H1 (cell line): ENCODE data around the gene RNGTT. TPM values are rescaled to one million over a fixed set of nuclear protein-coding genes. Genes with fewer than 3 reads are reported as not detected.

Source experiments
- CTCF ChIA-PET: fragments of 300-600 bp; sonication (Branson Sonifier 250); formaldehyde crosslinking; loops from one replicate; lab custom pipeline; 2021; ENCODE audit not compliant: partially characterized antibody; lab: Charles Lee
- POLR2A ChIA-PET: fragments of 300-600 bp; sonication (Branson Sonifier 250); formaldehyde crosslinking; loops from one replicate; lab custom pipeline; 2021; ENCODE audit warnings: inconsistent platforms; ENCODE audit not compliant: partially characterized antibody; lab: Charles Lee
- DNase-seq, 2 experiments: peaks; one replicate each; pipeline versions ENCODE4 v3.0.0 to v3.0.0-alpha.2; 2010 to 2022; ENCODE audit warnings: low spot score in 2 of 2, low read depth in 1 of 2, mixed read lengths in 1 of 2
- FAIRE-seq: peaks from 2 replicates; lab custom pipeline; 2011; peaks lifted over from hg19 to GRCh38; lab: Jason Lieb, UNC
- H2AFZ ChIP-seq: 2 replicates; pipeline ENCODE4 v1.8.1; 2012; ENCODE audit warnings: low read length, inconsistent platforms
- H2AK5ac ChIP-seq: 2 replicates; pipeline ENCODE4 v1.6.1; 2013; ENCODE audit warnings: low read depth, low read length
- H2BK120ac ChIP-seq: replicated peaks from 2 replicates; pipeline ENCODE3; 2013; ENCODE audit warnings: low read depth, low read length, inconsistent platforms
- H2BK12ac ChIP-seq: 2 replicates; pipeline ENCODE4 v1.6.1; 2013; ENCODE audit warnings: low read depth, low read length
- H2BK15ac ChIP-seq: 2 replicates; pipeline ENCODE4 v1.6.1; 2013; ENCODE audit warnings: low read length
- H2BK20ac ChIP-seq: 2 replicates; pipeline ENCODE4 v1.6.1; 2013; ENCODE audit warnings: low read length
- H2BK5ac ChIP-seq: 2 replicates; pipeline ENCODE4 v1.6.1; 2013; ENCODE audit warnings: low read depth, low read length
- H3K14ac ChIP-seq: 2 replicates; pipeline ENCODE4 v1.6.1; 2013; ENCODE audit warnings: inconsistent platforms; ENCODE audit not compliant: insufficient read length
- H3K18ac ChIP-seq: 2 replicates; pipeline ENCODE4 v1.6.1; 2013; ENCODE audit warnings: low read length; ENCODE audit errors: extremely low read depth
- H3K23ac ChIP-seq: 2 replicates; pipeline ENCODE4 v1.6.1; 2013; ENCODE audit warnings: inconsistent platforms; ENCODE audit not compliant: insufficient read length
- H3K23me2 ChIP-seq: 2 replicates; pipeline ENCODE4 v1.6.1; 2013; ENCODE audit warnings: low read depth, low read length
- H3K27ac ChIP-seq: 2 replicates; pipeline ENCODE4 v1.6.1; 2011; ENCODE audit warnings: low read depth, low read length, inconsistent platforms
- H3K27me3 ChIP-seq, 4 experiments: replicated peaks in 1 of 4; 1 replicate in 1 of 4; 2 replicates in 3 of 4; pipeline versions ENCODE4 v1.6.1 to v1.8.1; 2011 to 2013; ENCODE audit warnings: low read length in 3 of 4, mild to moderate bottlenecking in 3 of 4, inconsistent platforms in 2 of 4, mixed read lengths in 2 of 4, moderate library complexity in 1 of 4; ENCODE audit not compliant: control insufficient read depth in 3 of 4, insufficient read depth in 3 of 4; ENCODE audit errors: extremely low read depth in 1 of 4
- H3K36me3 ChIP-seq, 4 experiments: 2 replicates each; pipeline versions ENCODE4 v1.6.1 to v1.8.1; 2011 to 2013; ENCODE audit warnings: mild to moderate bottlenecking in 4 of 4, low read length in 3 of 4, moderate library complexity in 2 of 4, control low read depth in 1 of 4, inconsistent platforms in 1 of 4; ENCODE audit not compliant: insufficient read depth in 4 of 4, control insufficient read depth in 2 of 4
- H3K4ac ChIP-seq: replicated peaks from 2 replicates; pipeline ENCODE3; 2013; ENCODE audit warnings: low read length, low read depth, mixed read lengths, inconsistent platforms; ENCODE audit not compliant: insufficient read length
- H3K4me1 ChIP-seq, 4 experiments: replicated peaks in 1 of 4; 1 replicate in 1 of 4; 2 replicates in 3 of 4; pipeline versions ENCODE4 v1.6.1 to v1.8.1; 2011 to 2013; ENCODE audit warnings: low read length in 3 of 4, inconsistent platforms in 2 of 4, mixed read lengths in 1 of 4; ENCODE audit not compliant: insufficient read depth in 4 of 4, control insufficient read depth in 3 of 4
- H3K4me2 ChIP-seq, 2 experiments: 2 replicates each; pipeline versions ENCODE4 v1.6.1 to v1.8.1; 2011 to 2013; ENCODE audit warnings: low read depth in 2 of 2, low read length in 2 of 2, control low read depth in 1 of 2, inconsistent platforms in 1 of 2, mild to moderate bottlenecking in 1 of 2; ENCODE audit not compliant: insufficient read depth in 1 of 2
- H3K4me3 ChIP-seq, 4 experiments: fragments of 200-600, 300-600 bp in 1 of 4; sonication (generic), shearing (Covaris generic), sonication (Bioruptor Twin) in 1 of 4; 2 replicates each; pipeline versions ENCODE4 v1.5.1 to v1.8.1; 2011 to 2016; ENCODE audit warnings: low read length in 4 of 4, low read depth in 3 of 4, control low read depth in 2 of 4, inconsistent platforms in 2 of 4, mild to moderate bottlenecking in 2 of 4, mixed read lengths in 1 of 4, moderate library complexity in 1 of 4; ENCODE audit not compliant: insufficient read depth in 2 of 4; ENCODE audit errors: extremely low read depth in 1 of 4
- H3K56ac ChIP-seq: replicated peaks from 2 replicates; pipeline ENCODE3; 2013; ENCODE audit warnings: low read depth, mild to moderate bottlenecking, mixed read lengths, low read length, inconsistent platforms; ENCODE audit not compliant: insufficient read length
- H3K79me1 ChIP-seq: 2 replicates; pipeline ENCODE4 v1.6.1; 2013; ENCODE audit warnings: low read depth, low read length, control low read depth
- H3K79me2 ChIP-seq, 2 experiments: 2 replicates each; pipeline versions ENCODE4 v1.6.1 to v1.8.1; 2012 to 2013; ENCODE audit warnings: low read length in 2 of 2, mild to moderate bottlenecking in 2 of 2, inconsistent platforms in 1 of 2; ENCODE audit not compliant: insufficient read depth in 2 of 2, control insufficient read depth in 1 of 2
- H3K9ac ChIP-seq, 4 experiments: replicated peaks in 1 of 4; 1 replicate in 1 of 4; 2 replicates in 3 of 4; pipeline versions ENCODE4 v1.6.1 to v1.8.1; 2011 to 2013; ENCODE audit warnings: low read depth in 3 of 4, low read length in 3 of 4, control low read depth in 2 of 4, mild to moderate bottlenecking in 2 of 4, moderate library complexity in 2 of 4, inconsistent platforms in 1 of 4; ENCODE audit errors: extremely low read depth in 1 of 4
- H3K9me3 ChIP-seq, 2 experiments: 2 replicates each; pipeline versions ENCODE4 v1.6.1 to v1.8.1; 2012 to 2013; ENCODE audit warnings: mild to moderate bottlenecking in 2 of 2, moderate library complexity in 2 of 2, control low read depth in 1 of 2, inconsistent platforms in 1 of 2, low read depth in 1 of 2, low read length in 1 of 2, mixed read lengths in 1 of 2; ENCODE audit not compliant: insufficient read depth in 2 of 2
- H4K20me1 ChIP-seq, 2 experiments: replicated peaks in 1 of 2; 2 replicates each; pipeline versions ENCODE3 to v1.8.1; 2011 to 2013; ENCODE audit warnings: inconsistent platforms in 2 of 2, low read length in 2 of 2, mild to moderate bottlenecking in 1 of 2; ENCODE audit not compliant: insufficient read depth in 2 of 2, control insufficient read depth in 1 of 2
- H4K5ac ChIP-seq: 2 replicates; pipeline ENCODE4 v1.6.1; 2013; ENCODE audit warnings: low read length, low read depth, mixed read lengths, inconsistent platforms; ENCODE audit not compliant: insufficient read length
- H4K8ac ChIP-seq: 2 replicates; pipeline ENCODE4 v1.8.0; 2013; ENCODE audit warnings: mild to moderate bottlenecking, moderate library complexity, low read length, inconsistent platforms; ENCODE audit not compliant: insufficient read depth; ENCODE audit errors: extremely low read depth
- H4K91ac ChIP-seq: replicated peaks from 2 replicates; pipeline ENCODE3; 2013; ENCODE audit warnings: low read length, mixed read lengths, inconsistent platforms; ENCODE audit not compliant: insufficient read length
- BCL11A ChIP-seq, 2 experiments: IDR thresholded peaks; one replicate each; pipeline ENCODE4 v1.6.1; 2011; ENCODE audit warnings: low read depth in 2 of 2, low read length in 2 of 2, mild to moderate bottlenecking in 2 of 2
- CBX5 ChIP-seq: fragments of 300-800, 300-1000 bp; sonication (generic); IDR thresholded peaks from 2 replicates; pipeline ENCODE4 v1.7.1; 2016; ENCODE audit warnings: antibody characterized with exemption, low read length, low read depth
- CHD2 ChIP-seq: IDR thresholded peaks from 2 replicates; pipeline ENCODE4 v1.6.1; 2012; ENCODE audit warnings: low read length, improper control_type of control experiment
- CTBP2 ChIP-seq: IDR thresholded peaks from 2 replicates; pipeline ENCODE4 v1.7.0; 2011; ENCODE audit warnings: borderline replicate concordance, mild to moderate bottlenecking, moderate library complexity, mixed read lengths, low read length; ENCODE audit not compliant: insufficient read depth, insufficient read length
- KDM4A ChIP-seq: IDR thresholded peaks from one replicate; pipeline ENCODE4 v1.7.1; 2012; ENCODE audit warnings: low read depth, mild to moderate bottlenecking, moderate library complexity, low read length, inconsistent platforms; ENCODE audit not compliant: severe bottlenecking
- KDM5A ChIP-seq: fragments of 200-600 bp; IDR thresholded peaks from 2 replicates; pipeline ENCODE4 v1.7.1; 2012; ENCODE audit warnings: mild to moderate bottlenecking, low read length, inconsistent platforms, mixed read lengths
- POLR2AphosphoS5 ChIP-seq: IDR thresholded peaks from 2 replicates; pipeline ENCODE4 v1.6.1; 2011; ENCODE audit warnings: low read depth, low read length
- SP2 ChIP-seq: IDR thresholded peaks from 2 replicates; pipeline ENCODE4 v1.6.1; 2012; ENCODE audit warnings: mild to moderate bottlenecking, low read length, inconsistent platforms
- TCF12 ChIP-seq: IDR thresholded peaks from 2 replicates; pipeline ENCODE4 v1.6.1; 2011; ENCODE audit warnings: low read depth, mild to moderate bottlenecking, low read length
- ZNF274 ChIP-seq: IDR thresholded peaks from 2 replicates; pipeline ENCODE4 v1.7.0; 2012; ENCODE audit warnings: low read length, borderline replicate concordance; ENCODE audit errors: extremely low read depth
- polyA plus RNA-seq, 7 experiments: library from polyadenylated mRNA; depleted of rRNA in 3 of 7; stranded (reverse) in 5 of 7; unstranded in 2 of 7; fragments of >200 nt in 5 of 7; fragments of 200-250 nt in 2 of 7; gene quantifications; 1 replicate in 5 of 7; 2 replicates in 1 of 7; 4 replicates in 1 of 7; pipeline versions ENCODE4 v1.2.1 to v1.2.3, GENCODE V29; 2011 to 2013; ENCODE audit warnings: missing spikeins in 2 of 7, mixed read lengths in 2 of 7
- total RNA-seq: library from RNA; stranded (reverse); fragmentation: NEBNext Ultra II Directional; extraction: Animal tissue kit (Norgen Biotek cat#: 25700); gene quantifications from 2 replicates; pipeline ENCODE4 v1.2.1, GENCODE V29; 2021

RNGTT gene
- total and polyA plus RNA-seq, 2 of the 8 experiments (the other 6 are each of a cell fraction or from before 2014, with no cell fraction given), result 3.6 to 21.2 TPM

- no peak overlapping the region for H2BK20ac ChIP-seq
- DNase-seq (no peak), FAIRE-seq (no peak)
- ChIA-PET CTCF (no interaction called here), POLR2A (interaction anchor here (0.9 kb wide), 1 partner anchor 89 kb away, joined by 3 read pairs; no protein-coding TSS in a partner anchor)
- no peak overlapping the region for H4K91ac ChIP-seq
- no peak for TF ChIP-seq CTBP2
- TF ChIP-seq CBX5, result no peak
- TF ChIP-seq CHD2, result no peak
- no peak for TF ChIP-seq BCL11A (IDR thresholded peaks at IDR 0.05; ENCODE audit: low read depth in 2 of 2, low read length in 2 of 2)
- TF ChIP-seq SP2, result no peak
- TF ChIP-seq TCF12, result no peak
- no peak for TF ChIP-seq ZNF274
- no peak for TF ChIP-seq POLR2AphosphoS5
- no peak for TF ChIP-seq KDM4A
- no peak for TF ChIP-seq KDM5A
- H3K9me3 ChIP-seq, result peaks cover 0 to 6% of the 10 kb centered on the region in 2 experiments; a peak in 1 of 4 replicates
- no peaks in the 10 kb centered on the region for H3K79me1 ChIP-seq
- H3K14ac ChIP-seq, result no peak overlapping the region
- no peak overlapping the region for H3K9ac ChIP-seq
- no peaks in the 10 kb centered on the region for H4K20me1 ChIP-seq
- H3K4ac ChIP-seq, result no peak overlapping the region
- no peaks in the 10 kb centered on the region for H3K36me3 ChIP-seq
- H3K4me1 ChIP-seq, result no peaks in the 10 kb centered on the region
- no peak overlapping the region for H3K27ac ChIP-seq
- H3K27me3 ChIP-seq, result no peaks in the 10 kb centered on the region
- H4K8ac ChIP-seq, result no peak overlapping the region
- H3K79me2 ChIP-seq, result no peaks in the 10 kb centered on the region
- no peak overlapping the region for H2BK120ac ChIP-seq
- H3K4me2 ChIP-seq, result no peak overlapping the region
- no peak overlapping the region for H2BK5ac ChIP-seq
- no peak overlapping the region for H3K23ac ChIP-seq
- no peak overlapping the region for H3K4me3 ChIP-seq
- H2AFZ ChIP-seq, result no peak overlapping the region
- H3K56ac ChIP-seq, result no peak overlapping the region
- H4K5ac ChIP-seq, result no peak overlapping the region
- no peak overlapping the region for H2AK5ac ChIP-seq
- no peak overlapping the region for H2BK12ac ChIP-seq
- H3K18ac ChIP-seq, result no peak overlapping the region
- H3K23me2 ChIP-seq, result no peaks in the 10 kb centered on the region
- no peak overlapping the region for H2BK15ac ChIP-seq
Measured at GRCh38 chr6:88655586-88655985, 307.8 kb downstream of the RNGTT start.
